Measurements from ENCODE around the gene ANKMY1. TPM values are rescaled to one million over a fixed set of nuclear protein-coding genes. Genes with fewer than 3 reads are reported as not detected.

Gene ANKMY1
- total and polyA plus RNA-seq, 2 of the 13 experiments (the other 11 are each of a cell fraction or from before 2014, with no cell fraction given), result 11.7 to 18.8 TPM

DNA sequence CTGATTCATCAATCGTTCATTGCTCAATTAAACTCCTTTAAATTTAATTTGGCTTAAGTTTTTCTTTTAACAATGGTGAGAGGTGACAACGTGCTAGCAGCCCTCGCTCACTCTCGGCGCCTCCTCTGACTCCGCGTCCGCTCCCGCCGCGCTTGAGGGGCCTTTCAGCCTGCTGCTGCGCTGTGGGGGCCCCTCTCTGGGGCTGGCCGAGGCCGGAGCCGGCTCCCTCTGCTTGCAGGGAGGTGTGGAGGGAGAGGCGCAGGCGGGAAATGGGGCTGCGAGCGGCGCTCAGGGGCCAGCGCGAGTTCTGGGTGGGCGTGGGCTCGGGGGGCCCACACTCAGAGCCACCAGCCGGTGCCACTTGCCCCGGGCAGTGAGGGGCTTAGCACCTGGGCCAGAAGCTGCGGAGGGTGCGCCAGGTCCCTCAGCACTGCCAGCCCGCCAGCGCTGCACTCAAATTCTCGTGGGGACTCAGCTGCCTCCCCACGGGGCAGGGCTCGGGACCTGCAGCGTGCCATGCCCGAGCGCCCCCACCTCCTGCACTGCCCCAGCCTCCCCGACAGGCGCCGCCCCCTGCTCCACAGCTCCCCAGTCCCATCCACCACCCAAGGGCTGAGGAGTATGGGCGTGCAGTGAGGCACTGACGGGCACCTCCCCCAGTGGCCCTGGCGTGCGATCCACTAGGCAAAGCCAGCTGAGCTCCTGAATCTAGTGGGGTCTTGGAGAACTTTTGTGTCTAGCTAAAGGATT, 19.6 kb downstream of the ANKMY1 start:
- ATAC-seq, result no peak
- WGBS (ENCODE audit: low lambda C conversion rate), result 98% methylated on average over 38 of the region's 43 CpGs
- FAIRE-seq, result no peak
- intact Hi-C loops (cut with micrococcal nuclease; ENCODE audit: unreplicated experiment) (no loop called here), in situ Hi-C loops (cut with HindIII; ENCODE audit: extremely low pct_ligation_motif_present, low pct_unique_long_range_greater_than_20kb) (no loop called here)
- ChIA-PET CTCF (ENCODE audit: low intra/inter-chr PET ratio, low total read pairs) (no interaction called here), POLR2A (no interaction called here)
- no TSS peak for BruUV-seq (replicated peaks)
- no peaks in the 10 kb centered on the region for H3K9me3 ChIP-seq (ENCODE audit: low read length)
- H3K4me2 ChIP-seq (ENCODE audit: low read depth, low read length), result no peak overlapping the region
- no peak for DNase-seq (ENCODE audit: low spot score)
- no peaks in the 10 kb centered on the region for H4K20me1 ChIP-seq (ENCODE audit: insufficient read depth, low read length)
- no peaks in the 10 kb centered on the region for H3K4me1 ChIP-seq (ENCODE audit: insufficient read depth, low read length)
- H3K79me2 ChIP-seq (ENCODE audit: insufficient read depth, low read length), result no peaks in the 10 kb centered on the region
- H3K27ac ChIP-seq (ENCODE audit: extremely low read length, insufficient read depth, low read length), result no peak overlapping the region
- no peaks in the 10 kb centered on the region for H3K27me3 ChIP-seq (ENCODE audit: control insufficient read depth in 1 of 2, insufficient read depth in 2 of 2, low read length in 2 of 2)
- no peak overlapping the region for H2AFZ ChIP-seq (ENCODE audit: low read length)
- H3K4me3 ChIP-seq (replicated peaks in 1 of 3; ENCODE audit: insufficient read depth in 1 of 3, low read depth in 2 of 3, low read length in 3 of 3), result no peak overlapping the region
- H3K36me3 ChIP-seq (replicated peaks in 1 of 2; ENCODE audit: control insufficient read depth in 1 of 2, insufficient read depth in 2 of 2, low read length in 2 of 2), result peaks cover 4 to 45% of the 10 kb centered on the region in 2 experiments; a peak in 4 of 5 replicates
- no peak overlapping the region for H3K9ac ChIP-seq (ENCODE audit: insufficient read depth, low read depth, low read length)
- TF ChIP-seq BHLHE40 (IDR thresholded peaks at IDR 0.05; ENCODE audit: low read length), result no peak
- TF ChIP-seq, protein P1, sequence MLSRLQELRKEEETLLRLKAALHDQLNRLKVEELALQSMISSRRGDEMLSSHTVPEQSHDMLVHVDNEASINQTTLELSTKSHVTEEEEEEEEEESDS (CRISPR knock-in tag; IDR thresholded peaks at IDR 0.05; ENCODE audit: borderline replicate concordance), result no peak
- no peak for TF ChIP-seq ZNF333 (CRISPR knock-in tag; IDR thresholded peaks at IDR 0.05; ENCODE audit: borderline replicate concordance)
- no peak for TF ChIP-seq ZBTB7A (CRISPR knock-in tag; IDR thresholded peaks at IDR 0.05)
- no peak for TF ChIP-seq HOXA9 (CRISPR knock-in tag; IDR thresholded peaks at IDR 0.05; ENCODE audit: borderline replicate concordance)
- no peak for TF ChIP-seq ZNF256 (CRISPR knock-in tag; conservative IDR thresholded peaks at IDR 0.05)
- no peak for TF ChIP-seq MEIS1 (CRISPR knock-in tag; IDR thresholded peaks at IDR 0.05; ENCODE audit: borderline replicate concordance)
- no peak for TF ChIP-seq ZNF138 (CRISPR knock-in tag; IDR thresholded peaks at IDR 0.05; ENCODE audit: low read depth)
- TF ChIP-seq, protein P2, sequence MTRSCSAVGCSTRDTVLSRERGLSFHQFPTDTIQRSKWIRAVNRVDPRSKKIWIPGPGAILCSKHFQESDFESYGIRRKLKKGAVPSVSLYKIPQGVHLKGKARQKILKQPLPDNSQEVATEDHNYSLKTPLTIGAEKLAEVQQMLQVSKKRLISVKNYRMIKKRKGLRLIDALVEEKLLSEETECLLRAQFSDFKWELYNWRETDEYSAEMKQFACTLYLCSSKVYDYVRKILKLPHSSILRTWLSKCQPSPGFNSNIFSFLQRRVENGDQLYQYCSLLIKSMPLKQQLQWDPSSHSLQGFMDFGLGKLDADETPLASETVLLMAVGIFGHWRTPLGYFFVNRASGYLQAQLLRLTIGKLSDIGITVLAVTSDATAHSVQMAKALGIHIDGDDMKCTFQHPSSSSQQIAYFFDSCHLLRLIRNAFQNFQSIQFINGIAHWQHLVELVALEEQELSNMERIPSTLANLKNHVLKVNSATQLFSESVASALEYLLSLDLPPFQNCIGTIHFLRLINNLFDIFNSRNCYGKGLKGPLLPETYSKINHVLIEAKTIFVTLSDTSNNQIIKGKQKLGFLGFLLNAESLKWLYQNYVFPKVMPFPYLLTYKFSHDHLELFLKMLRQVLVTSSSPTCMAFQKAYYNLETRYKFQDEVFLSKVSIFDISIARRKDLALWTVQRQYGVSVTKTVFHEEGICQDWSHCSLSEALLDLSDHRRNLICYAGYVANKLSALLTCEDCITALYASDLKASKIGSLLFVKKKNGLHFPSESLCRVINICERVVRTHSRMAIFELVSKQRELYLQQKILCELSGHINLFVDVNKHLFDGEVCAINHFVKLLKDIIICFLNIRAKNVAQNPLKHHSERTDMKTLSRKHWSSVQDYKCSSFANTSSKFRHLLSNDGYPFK (CRISPR knock-in tag; IDR thresholded peaks at IDR 0.05; ENCODE audit: borderline replicate concordance), result no peak
- TF ChIP-seq, protein P3, sequence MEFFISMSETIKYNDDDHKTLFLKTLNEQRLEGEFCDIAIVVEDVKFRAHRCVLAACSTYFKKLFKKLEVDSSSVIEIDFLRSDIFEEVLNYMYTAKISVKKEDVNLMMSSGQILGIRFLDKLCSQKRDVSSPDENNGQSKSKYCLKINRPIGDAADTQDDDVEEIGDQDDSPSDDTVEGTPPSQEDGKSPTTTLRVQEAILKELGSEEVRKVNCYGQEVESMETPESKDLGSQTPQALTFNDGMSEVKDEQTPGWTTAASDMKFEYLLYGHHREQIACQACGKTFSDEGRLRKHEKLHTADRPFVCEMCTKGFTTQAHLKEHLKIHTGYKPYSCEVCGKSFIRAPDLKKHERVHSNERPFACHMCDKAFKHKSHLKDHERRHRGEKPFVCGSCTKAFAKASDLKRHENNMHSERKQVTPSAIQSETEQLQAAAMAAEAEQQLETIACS (CRISPR knock-in tag; IDR thresholded peaks at IDR 0.05), result no peak
- no peak for TF ChIP-seq GMEB2 (CRISPR knock-in tag; IDR thresholded peaks at IDR 0.05; ENCODE audit: low read depth)
- TF ChIP-seq RBM39 (IDR thresholded peaks at IDR 0.05; ENCODE audit: low read depth, low read length, poor library complexity, severe bottlenecking), result no peak
- TF ChIP-seq AGO2 (optimal IDR thresholded peaks at IDR 0.05; ENCODE audit: low read depth, low read length), result no peak
- TF ChIP-seq USF2 (IDR thresholded peaks at IDR 0.05; ENCODE audit: low read depth, low read length), result no peak
- TF ChIP-seq USF2 (CRISPR knock-in tag; IDR thresholded peaks at IDR 0.05; ENCODE audit: borderline replicate concordance), result no peak
- no peak for TF ChIP-seq ELF1 (CRISPR knock-in tag; IDR thresholded peaks at IDR 0.05)

All from HepG2 (cell line).